A673 (cell line): Measurements from ENCODE around the gene RNF17.

Experiments used
- CTCF ChIP-seq: fragments of 300-800, 200-600 bp; sonication (generic); conservative IDR thresholded peaks from 2 replicates; pipeline ENCODE4 v1.5.1; 2017; ENCODE audit warnings: low read depth, mild to moderate bottlenecking, antibody characterized with exemption, low read length, moderate library complexity, mixed read lengths
- EZH2 ChIP-seq: fragments of 200-600 bp; sonication (generic); IDR thresholded peaks from 2 replicates; pipeline ENCODE4 v1.6.1; 2017; ENCODE audit warnings: borderline replicate concordance, low read depth, mild to moderate bottlenecking, mixed read lengths, antibody characterized with exemption, low read length; ENCODE audit not compliant: poor library complexity, severe bottlenecking

DNA sequence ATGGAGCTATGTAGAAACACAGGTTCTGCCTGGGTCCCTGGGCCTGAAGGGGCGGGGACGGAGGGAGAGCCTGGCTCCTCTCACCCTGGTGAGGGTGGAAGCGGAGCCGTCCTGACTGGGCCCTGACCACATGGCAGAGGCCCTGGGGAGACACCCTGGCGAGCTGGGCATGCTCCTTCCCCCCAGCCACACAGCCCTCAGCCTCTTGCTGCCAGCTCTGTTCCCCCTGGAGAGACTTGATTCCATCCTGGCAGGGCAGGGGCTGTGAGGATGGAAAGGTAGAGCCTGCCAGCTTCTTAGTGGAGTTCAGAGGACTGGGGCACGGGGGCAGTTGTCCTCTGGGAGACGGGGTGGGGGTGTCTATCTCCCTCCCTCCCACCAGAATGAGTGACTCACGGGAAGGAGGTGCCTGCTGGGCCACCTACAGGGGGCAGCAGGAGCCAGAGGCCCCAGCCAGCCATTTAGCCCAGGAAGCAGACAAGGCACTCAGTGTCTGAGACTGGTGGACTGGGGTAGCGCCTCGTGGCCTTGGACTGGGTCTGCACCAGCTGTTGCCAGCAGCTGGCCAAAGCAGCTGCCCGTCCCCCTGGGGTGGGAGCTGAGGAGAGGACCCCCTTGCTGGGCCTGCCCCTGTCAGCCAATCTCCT is 22.8 kb upstream of the RNF17 start:
- TF ChIP-seq CTCF (peak; percentile 54), EZH2 (no peak)
